Osteocyte (in vitro differentiated cells): Measurements from ENCODE around the gene TMEM80. TPM values are rescaled to one million over a fixed set of nuclear protein-coding genes. Genes with fewer than 3 reads are reported as not detected.

Experiments used
- DNase-seq: peaks from one replicate; pipeline ENCODE4 v3.0.0; 2021; ENCODE audit warnings: mixed read lengths; ENCODE audit not compliant: unreplicated experiment; ENCODE audit errors: extremely low spot score
- H3K27ac Mint-ChIP-seq: one replicate; pipeline ENCODE4 v1.8.0; 2021; ENCODE audit warnings: mild to moderate bottlenecking, mixed read lengths; ENCODE audit not compliant: unreplicated experiment
- H3K27me3 Mint-ChIP-seq: one replicate; pipeline ENCODE4 v1.8.0; 2021; ENCODE audit warnings: mixed read lengths; ENCODE audit not compliant: unreplicated experiment
- H3K36me3 Mint-ChIP-seq: one replicate; pipeline ENCODE4 v1.8.0; 2021; ENCODE audit warnings: mixed read lengths; ENCODE audit not compliant: unreplicated experiment
- H3K4me1 Mint-ChIP-seq: one replicate; pipeline ENCODE4 v1.8.0; 2021; ENCODE audit warnings: mixed read lengths; ENCODE audit not compliant: unreplicated experiment
- H3K4me3 Mint-ChIP-seq: one replicate; pipeline ENCODE4 v1.8.0; 2021; ENCODE audit warnings: mild to moderate bottlenecking, moderate library complexity, mixed read lengths; ENCODE audit not compliant: unreplicated experiment
- H3K9me3 Mint-ChIP-seq: one replicate; pipeline ENCODE4 v1.8.0; 2021; ENCODE audit warnings: mixed read lengths; ENCODE audit not compliant: unreplicated experiment
- CTCF ChIP-seq: fragments of 200-600 bp; sonication (generic); IDR thresholded peaks from 2 replicates; pipeline ENCODE4 v1.5.0; 2021; ENCODE audit warnings: antibody characterized with exemption, mild to moderate bottlenecking, moderate library complexity
- total RNA-seq: library from RNA; stranded (reverse); gene quantifications from 2 replicates; pipeline ENCODE4 v1.2.1, GENCODE V29; 2021

TMEM80 gene
- total RNA-seq, 1 donor from 2014 or later, result 43.9 TPM

- peaks cover 16% of the 10 kb centered on the region for H3K4me1 Mint-ChIP-seq
- no peak for DNase-seq
- H3K36me3 Mint-ChIP-seq, result no peaks in the 10 kb centered on the region
- H3K27me3 Mint-ChIP-seq, result no peaks in the 10 kb centered on the region
- H3K9me3 Mint-ChIP-seq, result no peaks in the 10 kb centered on the region
- peak overlapping the region; percentile 23 for H3K27ac Mint-ChIP-seq
- TF ChIP-seq CTCF, result no peak
- no peak overlapping the region for H3K4me3 Mint-ChIP-seq
Measured at GRCh38 chr11:726278-727220, 30.9 kb downstream of the TMEM80 start.

GRCh38 chr11:727281-727701, 31.7 kb downstream of the TMEM80 start:
- Mint-ChIP-seq H3K9me3 (no peaks in the 10 kb centered on the region), H3K4me3 (no peak overlapping the region), H3K4me1 (peaks cover 16% of the 10 kb centered on the region), H3K27me3 (no peaks in the 10 kb centered on the region), H3K27ac (peak overlapping the region; percentile 23), H3K36me3 (no peaks in the 10 kb centered on the region)
- no peak for DNase-seq
- no peak for TF ChIP-seq CTCF

- DNase-seq, result peak; percentile 93
- Mint-ChIP-seq H3K4me1 (peaks cover 15% of the 10 kb centered on the region), H3K4me3 (no peak overlapping the region), H3K27me3 (no peaks in the 10 kb centered on the region), H3K36me3 (no peaks in the 10 kb centered on the region), H3K9me3 (no peaks in the 10 kb centered on the region), H3K27ac (peak overlapping the region; percentile 41)
- peak; percentile 99 for TF ChIP-seq CTCF
Measured at GRCh38 chr11:727859-728748, 32.5 kb downstream of the TMEM80 start.

GRCh38 chr11:728901-729491, 33.4 kb downstream of the TMEM80 start:
- TF ChIP-seq CTCF, result no peak
- H3K27me3 Mint-ChIP-seq, result no peaks in the 10 kb centered on the region
- H3K4me3 Mint-ChIP-seq, result no peak overlapping the region
- H3K4me1 Mint-ChIP-seq, result peaks cover 11% of the 10 kb centered on the region
- DNase-seq, result no peak
- H3K36me3 Mint-ChIP-seq, result no peaks in the 10 kb centered on the region
- H3K9me3 Mint-ChIP-seq, result no peaks in the 10 kb centered on the region
- H3K27ac Mint-ChIP-seq, result no peak overlapping the region
